IMR-90 (cell line): ENCODE data around the gene IFNG-AS1. TPM values are rescaled to one million over a fixed set of nuclear protein-coding genes. Genes with fewer than 3 reads are reported as not detected.

Source experiments
- ATAC-seq: fragments of 200-7000 bp; cut with Tn5 transposase; 2 replicates; pipeline ENCODE4 v1.9.1; 2020; ENCODE audit warnings: low read depth, mild to moderate bottlenecking, moderate library complexity
- BruUV-seq: library from RNA; stranded (reverse); fragments of 400-500 nt; replicated peaks from 2 replicates; lab custom pipeline; 2021; lab: Mats Ljungman, UMichigan
- CTCF ChIA-PET: fragments of 300-600 bp; formaldehyde crosslinking; extraction: SDS; loops from one replicate; lab custom pipeline; 2021; ENCODE audit warnings: antibody characterized with exemption; lab: Yijun Ruan, JAX
- POLR2A ChIA-PET: fragments of 300-600 bp; sonication (Branson Sonifier 250); formaldehyde crosslinking; loops from one replicate; lab custom pipeline; 2022; ENCODE audit warnings: antibody characterized with exemption; ENCODE audit not compliant: unreplicated experiment; lab: Charles Lee
- DNase-seq: peaks from one replicate; pipeline ENCODE4 v3.0.0; 2013
- H2AFZ ChIP-seq: replicated peaks from 2 replicates; pipeline ENCODE3; 2013; ENCODE audit warnings: low read length, mild to moderate bottlenecking; ENCODE audit not compliant: poor library complexity
- H2AK5ac ChIP-seq: 2 replicates; pipeline ENCODE4 v1.6.1; 2013; ENCODE audit warnings: low read depth, low read length, inconsistent platforms
- H2AK9ac ChIP-seq: replicated peaks from 2 replicates; pipeline ENCODE3; 2013; ENCODE audit warnings: mild to moderate bottlenecking, low read depth, low read length, moderate library complexity; ENCODE audit not compliant: poor library complexity
- H2BK120ac ChIP-seq: 2 replicates; pipeline ENCODE4 v1.6.1; 2013; ENCODE audit warnings: low read depth, low read length, inconsistent platforms
- H2BK15ac ChIP-seq: 3 replicates; pipeline ENCODE4 v1.6.1; 2013; ENCODE audit warnings: low read depth, low read length, inconsistent platforms
- H2BK20ac ChIP-seq: 2 replicates; pipeline ENCODE4 v1.6.1; 2013; ENCODE audit warnings: low read depth, mild to moderate bottlenecking, inconsistent platforms, low read length, moderate library complexity
- H2BK5ac ChIP-seq: 2 replicates; pipeline ENCODE4 v1.6.1; 2013; ENCODE audit warnings: mild to moderate bottlenecking, low read depth, low read length, inconsistent platforms; ENCODE audit not compliant: poor library complexity, severe bottlenecking
- H3K14ac ChIP-seq: replicated peaks from 2 replicates; pipeline ENCODE4 v1.6.1; 2013; ENCODE audit warnings: low read depth, low read length, inconsistent platforms
- H3K18ac ChIP-seq: 2 replicates; pipeline ENCODE4 v1.6.1; 2013; ENCODE audit warnings: low read depth, low read length, control low read depth
- H3K23ac ChIP-seq: 2 replicates; pipeline ENCODE4 v1.6.1; 2013; ENCODE audit warnings: low read depth, low read length, inconsistent platforms
- H3K27ac ChIP-seq: 2 replicates; pipeline ENCODE4 v1.5.1; 2013; ENCODE audit warnings: mild to moderate bottlenecking, control low read depth, low read length; ENCODE audit not compliant: insufficient read depth
- H3K27me3 ChIP-seq: 2 replicates; pipeline ENCODE4 v1.6.1; 2013; ENCODE audit warnings: low read length; ENCODE audit not compliant: control insufficient read depth, insufficient read depth
- H3K36me3 ChIP-seq: 2 replicates; pipeline ENCODE4 v1.6.1; 2013; ENCODE audit warnings: low read length, mixed read lengths; ENCODE audit not compliant: control insufficient read depth, insufficient read depth
- H3K4ac ChIP-seq: 2 replicates; pipeline ENCODE4 v1.6.1; 2013; ENCODE audit warnings: low read depth, low read length, inconsistent platforms
- H3K4me1 ChIP-seq: 2 replicates; pipeline ENCODE4 v1.6.1; 2013; ENCODE audit warnings: low read length, mixed read lengths; ENCODE audit not compliant: control insufficient read depth, insufficient read depth
- H3K4me2 ChIP-seq: 2 replicates; pipeline ENCODE4 v1.6.1; 2013; ENCODE audit warnings: low read depth, mild to moderate bottlenecking, control low read depth, low read length, moderate library complexity
- H3K4me3 ChIP-seq: 2 replicates; pipeline ENCODE4 v1.5.1; 2013; ENCODE audit warnings: low read depth, mild to moderate bottlenecking, control low read depth, low read length, moderate library complexity; ENCODE audit not compliant: insufficient read depth
- H3K56ac ChIP-seq: 2 replicates; pipeline ENCODE4 v1.6.1; 2013; ENCODE audit warnings: low read length, inconsistent platforms; ENCODE audit not compliant: insufficient read depth; ENCODE audit errors: extremely low read depth
- H3K79me1 ChIP-seq, 2 experiments: 2 replicates each; pipeline ENCODE4 v1.6.1; 2013; ENCODE audit warnings: low read length in 2 of 2, inconsistent platforms in 1 of 2, low read depth in 1 of 2
- H3K9ac ChIP-seq: 2 replicates; pipeline ENCODE4 v1.6.1; 2013; ENCODE audit warnings: low read depth, low read length, control low read depth
- H3K9me1 ChIP-seq: 2 replicates; pipeline ENCODE4 v1.6.1; 2013; ENCODE audit warnings: low read length, inconsistent platforms; ENCODE audit not compliant: insufficient read depth
- H3K9me3 ChIP-seq: 2 replicates; pipeline ENCODE4 v1.6.1; 2013; ENCODE audit warnings: low read length; ENCODE audit not compliant: control insufficient read depth, insufficient read depth
- H4K20me1 ChIP-seq: 2 replicates; pipeline ENCODE4 v1.6.1; 2013; ENCODE audit warnings: low read length, inconsistent platforms; ENCODE audit not compliant: insufficient read depth
- H4K5ac ChIP-seq: 2 replicates; pipeline ENCODE4 v1.6.1; 2013; ENCODE audit warnings: mild to moderate bottlenecking, low read depth, low read length, control low read depth
- H4K8ac ChIP-seq, 2 experiments: 2 replicates each; pipeline ENCODE4 v1.6.1; 2013; ENCODE audit warnings: low read depth in 2 of 2, low read length in 2 of 2, control low read depth in 1 of 2, inconsistent platforms in 1 of 2
- H4K91ac ChIP-seq: 2 replicates; pipeline ENCODE4 v1.6.1; 2013; ENCODE audit warnings: low read depth, low read length, inconsistent platforms; ENCODE audit not compliant: insufficient read depth
- BHLHE40 ChIP-seq: fragments of 150-350 bp; IDR thresholded peaks from 2 replicates; pipeline ENCODE4 v1.6.1; 2016; ENCODE audit warnings: mild to moderate bottlenecking, low read depth, low read length
- WGBS, 2 experiments: methylation state at CpG; one replicate each; pipeline versions ENCODE4 v1.1.5 to v1.1.7; 2013; ENCODE audit warnings: missing lambda C conversion rate in 2 of 2; ENCODE audit not compliant: insufficient read length in 1 of 2; ENCODE audit errors: extremely low coverage in 2 of 2; 5-methylcytosine and 5-hydroxymethylcytosine counted together
- dilution Hi-C: fragments of 300-500 bp; cut with HindIII; formaldehyde crosslinking; loops from one replicate; pipeline ENCODE4 v1.14.3; 2018; ENCODE audit warnings: low sequenced_read_pairs; ENCODE audit not compliant: unreplicated experiment
- in situ Hi-C: fragments of 300-500 bp; cut with MboI; formaldehyde crosslinking; loops from 3 replicates; pipeline ENCODE4 v1.14.3; 2019; ENCODE audit warnings: low sequenced_read_pairs, inconsistent platforms, mixed read lengths
- intact Hi-C: fragments of 100-400 bp; cut with micrococcal nuclease; formaldehyde crosslinking; loops from 2 replicates; pipeline ENCODE4 v1.10.0; 2022
- polyA plus RNA-seq, 3 experiments: library from polyadenylated mRNA; depleted of rRNA; stranded (reverse); fragments of >200 nt; gene quantifications; 2 replicates each; pipeline ENCODE4 v1.2.3, GENCODE V29; 2012; ENCODE audit warnings: low replicate concordance in 1 of 3
- total RNA-seq: library from RNA; depleted of rRNA; stranded (reverse); fragments of >200 nt; gene quantifications from 2 replicates; pipeline ENCODE4 v1.2.3, GENCODE V29; 2012

Gene IFNG-AS1
- total and polyA plus RNA-seq, 2 of the 4 experiments (the other 2 are of a cell fraction), result not detected

DNA sequence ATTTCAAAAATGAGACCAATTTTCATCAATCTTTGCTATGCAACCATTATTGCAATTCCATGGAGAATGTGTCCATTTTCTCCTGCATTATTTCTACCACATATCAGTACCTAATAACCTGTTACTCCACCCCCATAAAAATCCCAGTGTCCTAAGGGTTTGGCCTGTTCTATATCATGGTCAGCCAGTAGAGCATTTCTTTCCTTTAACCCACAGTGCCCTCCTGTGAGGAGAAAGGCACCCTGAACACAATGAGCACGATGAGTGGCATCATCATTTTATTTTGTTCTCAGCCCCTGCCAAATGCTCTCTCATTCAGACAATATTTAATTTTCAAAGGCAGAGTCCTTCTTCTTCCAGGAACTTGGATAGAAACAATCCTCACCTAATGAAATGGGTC, 11.6 kb upstream of the IFNG-AS1 start:
- H2BK5ac ChIP-seq, result no peak overlapping the region
- no peak overlapping the region for H3K4me2 ChIP-seq
- H3K9me1 ChIP-seq, result no peaks in the 10 kb centered on the region
- H3K79me1 ChIP-seq, result no peaks in the 10 kb centered on the region
- H3K9ac ChIP-seq, result no peak overlapping the region
- ChIA-PET CTCF (no interaction called here), POLR2A (no interaction called here)
- H3K56ac ChIP-seq, result no peak overlapping the region
- no peaks in the 10 kb centered on the region for H4K20me1 ChIP-seq
- no peak overlapping the region for H3K23ac ChIP-seq
- no peak overlapping the region for H3K18ac ChIP-seq
- peaks cover 3% of the 10 kb centered on the region; the same call in 1 of the 2 replicates for H3K4me1 ChIP-seq
- no peak overlapping the region for H4K5ac ChIP-seq
- H3K4me3 ChIP-seq, result no peak overlapping the region
- no peak overlapping the region for H2BK120ac ChIP-seq
- H2AK5ac ChIP-seq, result no peak overlapping the region
- in situ Hi-C loops (no loop called here), intact Hi-C loops (no loop called here), dilution Hi-C loops (no loop called here)
- H2AK9ac ChIP-seq, result no peak overlapping the region
- no peak overlapping the region for H3K14ac ChIP-seq
- TF ChIP-seq BHLHE40, result no peak
- H3K9me3 ChIP-seq, result no peaks in the 10 kb centered on the region
- H2AFZ ChIP-seq, result no peak overlapping the region
- no peak overlapping the region for H2BK20ac ChIP-seq
- H3K27ac ChIP-seq, result no peak overlapping the region
- no peak for DNase-seq
- no peaks in the 10 kb centered on the region for H3K27me3 ChIP-seq
- H4K8ac ChIP-seq, result no peak overlapping the region
- BruUV-seq, result no TSS peak
- WGBS, 2 experiments, result 80% methylated on average over 1 of the region's 1 CpG; no CpG with 5 or more reads in 1 of the 2 experiments
- ATAC-seq, result no peak
- no peak overlapping the region for H3K4ac ChIP-seq
- no peaks in the 10 kb centered on the region for H3K36me3 ChIP-seq
- no peak overlapping the region for H2BK15ac ChIP-seq
- no peak overlapping the region for H4K91ac ChIP-seq
